NCI-H345 (cell line): ENCODE data around the gene NBL1.
"Not testable (repeated sequence)": the region's sequence is repeated elsewhere in the genome, so short reads cannot be mapped to it uniquely, and the experiment has no call there.

ENCODE experiments used
- DNase-seq: peaks from one replicate; lab custom pipeline; 2025; lab: John Stamatoyannopoulos, UW

The NBL1 gene

DNA sequence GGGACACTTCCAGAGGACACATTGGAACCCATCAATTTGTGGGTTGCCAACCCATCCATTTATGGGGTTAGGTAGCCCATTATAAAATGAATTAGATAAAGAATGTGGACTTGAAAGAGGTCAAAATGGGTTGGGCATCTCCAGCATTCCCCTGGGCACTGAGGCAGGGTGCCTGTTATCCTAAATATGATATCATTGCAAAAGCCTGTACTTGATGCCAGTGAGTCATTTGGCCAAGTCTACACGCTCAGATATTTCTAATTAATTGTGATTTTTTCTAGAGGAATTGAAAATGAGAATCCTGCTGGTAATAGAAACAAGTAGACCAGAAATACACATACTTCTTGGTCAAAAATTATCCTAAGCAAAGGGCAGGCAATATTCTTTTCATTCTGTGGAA, 21.9 kb upstream of the NBL1 start:
- DNase-seq, result no peak

DNA sequence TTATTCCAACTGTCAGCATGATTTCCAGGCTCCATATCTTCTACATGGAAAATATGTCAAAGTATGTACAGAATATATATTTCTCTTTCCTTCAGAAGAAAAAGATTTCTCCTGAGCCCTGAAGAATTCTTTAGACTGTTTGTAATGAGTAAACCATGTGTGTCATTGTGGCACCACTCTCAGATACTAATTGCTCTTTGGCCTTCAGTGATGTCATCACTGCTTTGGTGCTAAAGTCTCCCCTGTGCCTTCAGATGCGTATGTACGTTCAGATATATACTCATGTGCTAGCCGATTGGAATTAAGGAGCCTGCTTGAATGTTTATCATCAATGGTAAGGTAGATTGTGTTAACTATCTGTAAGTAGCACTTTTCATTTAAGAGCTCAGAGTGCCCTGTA, 20.6 kb upstream of the NBL1 start:
- no peak for DNase-seq

DNA sequence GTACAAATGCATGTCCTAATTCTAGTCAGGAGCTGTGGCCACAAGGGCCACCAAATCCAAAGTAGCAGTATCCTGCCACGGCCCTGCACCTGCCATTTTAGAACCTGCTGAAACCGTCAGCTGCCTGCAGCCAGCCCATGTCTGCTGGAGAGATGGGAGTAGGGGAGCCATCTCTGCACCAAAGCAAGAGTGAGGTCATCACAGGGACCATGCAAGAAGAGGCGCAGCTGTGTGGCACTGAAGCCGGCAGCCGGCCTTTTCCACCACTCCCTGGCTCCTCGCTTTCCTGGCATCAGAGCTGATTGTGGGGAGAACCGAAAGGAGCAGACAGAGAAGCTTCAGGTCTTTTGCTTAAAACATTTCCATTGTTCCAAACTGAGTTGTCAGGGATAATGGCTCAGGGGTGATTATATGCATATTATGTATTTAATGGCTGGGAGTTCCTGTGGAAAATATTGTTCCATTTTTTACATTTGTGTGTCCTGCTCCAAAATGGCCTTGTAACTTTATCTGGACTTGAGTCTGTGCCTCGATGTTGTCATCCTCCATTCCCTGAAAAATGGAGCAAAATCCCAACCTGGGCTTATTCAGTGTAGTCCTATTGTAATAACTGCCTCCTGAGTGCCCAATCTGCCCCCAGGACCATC, 18.7 kb upstream of the NBL1 start:
- no peak for DNase-seq

DNA sequence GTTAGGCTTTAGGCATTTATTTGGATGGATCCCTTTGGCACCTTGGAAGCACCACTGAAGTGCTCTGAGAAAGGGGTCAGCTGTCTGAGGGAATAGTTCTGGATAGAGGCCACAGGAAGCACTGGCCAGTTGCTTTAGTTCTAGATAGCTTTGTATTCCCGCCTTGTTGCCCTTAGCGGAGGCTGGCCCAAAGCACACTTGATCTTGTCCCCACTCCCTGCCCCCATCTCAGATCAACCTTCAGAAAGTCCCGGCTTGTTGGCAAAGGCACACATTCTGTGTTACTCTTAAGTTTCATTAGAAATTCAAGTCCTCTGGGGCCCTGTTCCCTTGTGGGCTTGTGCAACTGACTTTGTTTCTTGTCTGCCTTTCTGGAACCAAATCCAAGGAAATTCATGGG, 15.2 kb upstream of the NBL1 start:
- DNase-seq, result no peak

- DNase-seq, result no peak
Observed at GRCh38 chr1:19629357-19629756, 14.8 kb upstream of the NBL1 start.

DNA sequence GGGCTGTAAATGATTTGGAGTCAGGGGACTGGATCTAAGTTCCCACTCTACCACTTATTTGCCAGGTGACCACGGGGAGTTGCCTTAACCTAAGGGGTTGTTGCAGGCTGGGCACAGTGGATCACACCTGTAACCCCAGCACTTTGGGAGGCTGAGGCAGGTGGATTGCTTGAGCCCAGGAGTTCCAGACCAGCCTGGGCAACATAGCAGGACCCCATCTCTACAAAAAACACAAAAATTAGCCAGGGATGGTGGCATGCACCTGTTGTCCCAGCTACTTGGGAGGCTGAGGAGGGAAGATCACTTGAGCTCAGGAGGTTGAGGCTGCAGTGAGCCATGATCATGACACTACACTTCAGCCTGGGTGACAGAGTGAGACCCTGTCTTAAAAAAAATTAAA, 13.9 kb upstream of the NBL1 start:
- not testable (repeated sequence) for DNase-seq

DNA sequence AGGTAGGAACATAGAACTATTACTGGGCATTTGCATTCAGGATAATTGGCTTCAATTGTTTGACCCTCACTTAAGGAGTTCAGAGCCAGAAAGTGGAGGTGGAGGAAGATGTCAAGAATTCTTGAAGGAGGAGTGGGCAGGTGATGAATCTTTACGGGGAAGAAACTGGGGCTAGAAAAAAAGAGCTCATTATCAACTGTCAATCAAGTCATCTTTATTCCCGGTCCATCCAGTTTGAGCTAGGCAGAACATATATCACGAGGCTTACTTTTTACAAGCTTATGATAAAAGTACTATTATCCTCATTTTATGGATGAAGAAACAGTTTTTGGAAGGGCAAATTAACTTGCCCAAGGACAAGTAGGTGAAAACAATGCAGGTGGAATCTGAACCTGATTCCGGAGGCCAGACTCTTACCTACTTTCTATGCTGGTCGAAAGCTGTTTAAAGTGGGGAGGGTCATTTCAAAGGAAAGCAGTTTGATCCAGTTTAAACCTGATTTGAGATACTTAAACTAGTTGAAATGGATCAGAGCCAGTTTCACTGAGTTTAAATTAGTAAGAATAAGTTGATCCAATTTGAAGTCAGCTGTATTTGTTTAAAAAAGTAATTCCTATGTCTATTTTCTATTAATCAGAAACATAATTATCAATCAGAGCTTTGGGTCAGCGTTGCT, 13.3 kb upstream of the NBL1 start:
- DNase-seq, result no peak

DNA sequence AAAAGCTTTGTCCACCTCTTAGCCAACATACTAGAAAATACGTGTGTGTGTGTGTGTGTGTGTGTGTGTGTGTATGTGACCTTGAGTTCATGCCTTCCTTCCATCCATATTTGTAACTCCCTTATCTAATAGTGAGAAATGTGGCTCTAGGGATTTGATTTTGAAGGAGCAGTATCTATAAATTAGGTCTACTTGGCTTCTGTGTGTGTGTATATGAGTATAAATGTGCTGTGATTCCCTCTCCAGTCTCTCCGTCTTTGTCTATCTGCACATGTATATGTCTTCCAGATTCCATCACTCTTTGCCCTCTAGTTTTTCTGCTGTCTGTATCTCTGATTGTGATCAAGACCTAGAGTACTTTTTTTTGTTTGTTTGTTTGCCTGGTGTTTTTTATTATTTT, 11.9 kb upstream of the NBL1 start:
- no peak for DNase-seq

GRCh38 chr1:19633106-19633505, 11.0 kb upstream of the NBL1 start:
- DNase-seq, result no peak

DNA sequence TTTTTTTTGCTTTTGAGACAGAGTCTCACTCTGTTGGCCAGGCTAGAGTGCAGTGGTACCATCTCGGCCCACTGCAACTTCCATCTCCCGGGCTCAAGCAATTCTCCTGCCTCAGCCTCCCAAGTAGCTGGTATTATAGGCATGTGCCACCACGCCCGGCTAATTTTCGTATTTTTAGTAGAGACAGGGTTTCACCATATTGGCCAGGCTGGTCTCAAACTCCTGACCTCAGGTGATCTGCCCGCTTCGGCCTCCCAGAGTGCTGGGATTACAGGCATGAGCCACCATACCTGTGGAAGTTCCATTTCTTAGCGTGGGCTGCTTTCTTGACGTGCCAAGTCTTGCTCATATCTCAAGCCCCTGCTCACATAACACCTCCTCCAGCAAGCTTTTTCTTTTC, 9.0 kb upstream of the NBL1 start:
- not testable (repeated sequence) for DNase-seq

- DNase-seq, result no peak
Observed at GRCh38 chr1:19635646-19636045, 8.5 kb upstream of the NBL1 start.

DNA sequence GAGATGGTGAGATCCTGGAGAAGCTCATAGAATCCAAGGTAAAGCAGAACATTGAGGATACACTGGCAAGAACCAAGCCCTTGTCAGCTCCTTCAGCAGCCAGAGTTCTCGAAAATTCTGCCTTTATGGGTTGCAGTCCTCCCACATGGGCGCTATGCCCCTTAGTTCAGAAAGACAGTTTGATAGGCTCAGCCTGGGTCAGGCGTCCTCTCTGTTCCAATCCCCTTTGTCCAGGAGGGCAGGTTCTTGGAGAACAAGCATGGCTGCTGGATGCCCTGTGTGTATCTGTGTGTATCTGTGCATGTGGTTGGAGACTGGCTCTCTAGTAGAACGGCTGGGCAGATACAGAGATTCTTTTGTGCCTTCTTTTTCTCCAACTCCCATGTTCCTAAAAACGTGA, 8.0 kb upstream of the NBL1 start:
- no peak for DNase-seq

DNA sequence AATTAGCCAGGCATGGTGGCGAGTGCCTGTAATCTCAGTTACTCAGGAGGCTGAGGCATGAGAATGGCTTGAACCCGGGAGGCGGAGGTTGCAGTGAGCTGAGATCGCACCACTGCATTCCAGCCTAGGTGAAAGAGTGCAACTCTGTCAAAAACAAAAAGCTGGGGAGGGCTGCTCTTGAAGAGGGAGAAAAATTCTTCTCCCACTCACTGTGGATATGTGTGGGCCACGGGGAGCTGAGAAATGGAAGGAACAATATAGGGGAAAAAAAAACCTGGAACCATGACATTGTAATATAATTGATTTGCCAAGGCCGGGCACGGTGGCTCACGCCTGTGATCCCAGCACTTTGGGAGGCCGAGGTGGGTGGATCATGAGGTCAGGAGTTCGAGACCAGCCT, 7.4 kb upstream of the NBL1 start:
- not testable (repeated sequence) for DNase-seq

GRCh38 chr1:19637606-19638005, 6.5 kb upstream of the NBL1 start:
- no peak for DNase-seq

DNA sequence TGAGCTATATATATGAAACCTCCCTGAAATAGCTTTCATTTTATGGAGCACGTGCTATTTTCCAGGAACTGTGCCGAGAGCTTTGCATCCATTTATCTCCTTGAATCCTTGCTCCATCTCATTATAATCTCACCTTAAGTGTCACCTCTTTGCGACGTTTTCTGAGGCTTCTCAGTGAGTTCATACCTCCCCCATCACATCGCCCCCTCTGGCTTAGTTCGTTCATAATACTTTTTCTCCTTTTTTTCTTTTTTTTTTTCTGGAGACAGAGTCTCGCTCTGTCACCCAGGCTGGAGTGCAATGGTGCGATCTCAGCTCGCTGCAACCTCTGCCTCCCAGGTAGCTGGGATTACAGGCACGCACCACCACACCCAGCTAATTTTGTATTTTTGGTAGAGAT, 4.9 kb upstream of the NBL1 start:
- DNase-seq, result not testable (repeated sequence)

DNA sequence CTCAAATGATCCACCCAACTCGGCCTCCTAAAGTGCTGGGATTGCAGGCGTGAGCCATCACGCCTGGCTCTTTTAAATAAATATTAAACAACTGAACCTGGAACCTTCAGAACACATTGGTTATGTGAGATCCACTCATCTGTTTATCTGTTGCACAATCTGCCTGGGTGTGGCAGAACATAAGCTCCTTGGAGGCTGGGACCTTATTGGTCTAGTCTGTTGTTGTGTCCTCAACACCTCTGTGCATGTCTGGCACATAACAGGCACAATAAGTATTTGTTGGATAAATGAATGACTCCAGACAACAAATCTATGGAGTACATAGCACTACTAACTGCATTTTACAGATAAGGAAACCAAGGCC, 4.1 kb upstream of the NBL1 start:
- DNase-seq, result no peak

DNA sequence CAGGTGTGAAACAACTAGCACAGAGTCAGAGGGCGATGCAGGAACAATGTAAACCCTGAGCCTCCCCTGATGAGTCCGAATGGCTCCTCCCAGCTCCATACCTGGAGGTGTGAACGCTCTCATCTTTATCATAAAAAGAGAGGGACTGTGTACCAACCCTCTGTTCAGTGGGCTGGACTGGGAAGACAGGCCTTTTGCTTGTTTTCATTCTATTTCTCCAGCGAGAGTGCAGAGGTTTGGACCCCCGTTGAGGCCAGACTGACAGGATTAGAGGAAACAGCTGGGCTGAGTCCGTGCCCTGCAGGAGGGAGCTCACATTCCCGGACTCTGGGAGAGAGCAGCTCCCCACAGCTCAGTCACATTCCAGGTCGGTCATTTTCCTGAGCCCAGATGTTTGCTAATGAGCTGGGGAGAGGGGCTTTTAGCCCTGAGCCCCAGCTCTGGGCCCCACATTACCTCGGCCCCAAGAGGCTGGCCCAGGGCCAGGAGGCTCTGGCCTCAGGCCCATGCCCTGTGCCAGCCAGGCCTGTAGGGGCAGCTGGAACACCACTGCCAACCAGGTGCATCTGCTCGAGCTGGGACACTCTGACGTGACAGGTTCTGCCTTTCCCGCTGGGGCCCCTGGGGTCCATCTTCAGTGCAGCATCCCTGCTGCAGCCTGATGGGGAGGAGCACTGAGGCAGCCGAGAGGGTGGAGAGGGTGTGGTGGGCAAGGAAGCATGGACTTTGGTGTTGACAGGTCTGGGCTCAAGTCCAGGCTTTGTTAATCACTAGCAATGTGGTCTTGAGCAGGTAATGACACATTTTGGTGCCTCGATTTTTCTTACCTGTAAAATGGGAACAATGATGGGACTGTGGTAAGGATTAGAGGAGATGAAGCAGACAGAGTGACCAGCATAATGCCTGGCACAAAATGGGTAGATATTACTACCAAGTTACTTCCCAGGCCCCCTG, 3.5 kb upstream of the NBL1 start:
- DNase-seq, result peak; percentile 59

DNA sequence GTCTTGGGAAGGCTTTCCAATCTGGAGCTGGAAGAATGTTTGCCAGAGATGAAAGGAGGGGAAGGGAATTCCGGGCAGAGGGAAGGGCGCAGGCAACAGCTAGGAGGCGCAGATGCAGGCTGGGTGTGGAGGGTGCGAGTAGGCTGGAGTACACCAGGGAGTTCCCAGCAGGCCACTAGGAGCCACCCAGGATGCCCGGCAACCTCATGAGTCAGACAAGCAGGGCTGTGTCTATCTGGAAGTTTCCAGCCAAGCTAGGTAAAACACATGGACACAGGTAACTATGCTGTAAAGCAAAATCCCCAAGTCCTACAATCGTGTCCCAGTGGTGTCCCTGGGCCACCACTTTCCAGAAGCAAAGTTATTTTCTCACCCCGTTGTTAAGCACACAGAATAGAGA, 990 bp upstream of the NBL1 start:
- no peak for DNase-seq

DNA sequence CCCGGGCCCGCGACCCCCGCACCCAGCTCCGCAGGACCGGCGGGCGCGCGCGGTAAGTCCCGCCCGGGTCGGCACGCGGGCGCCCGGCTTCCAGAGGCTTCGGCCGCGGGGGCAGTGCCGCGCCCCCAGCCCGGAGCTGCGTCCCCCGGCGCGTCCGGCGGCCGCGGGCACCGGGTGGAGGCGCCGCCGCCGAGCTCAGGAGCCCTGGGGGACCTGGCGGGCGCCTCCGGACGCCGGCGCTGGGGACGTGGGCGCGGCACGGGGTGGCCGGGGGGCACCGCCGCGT, 227 bp downstream of the NBL1 start:
- no peak for DNase-seq

- no peak for DNase-seq
Observed at GRCh38 chr1:19644681-19645410, 735 bp downstream of the NBL1 start.

DNA sequence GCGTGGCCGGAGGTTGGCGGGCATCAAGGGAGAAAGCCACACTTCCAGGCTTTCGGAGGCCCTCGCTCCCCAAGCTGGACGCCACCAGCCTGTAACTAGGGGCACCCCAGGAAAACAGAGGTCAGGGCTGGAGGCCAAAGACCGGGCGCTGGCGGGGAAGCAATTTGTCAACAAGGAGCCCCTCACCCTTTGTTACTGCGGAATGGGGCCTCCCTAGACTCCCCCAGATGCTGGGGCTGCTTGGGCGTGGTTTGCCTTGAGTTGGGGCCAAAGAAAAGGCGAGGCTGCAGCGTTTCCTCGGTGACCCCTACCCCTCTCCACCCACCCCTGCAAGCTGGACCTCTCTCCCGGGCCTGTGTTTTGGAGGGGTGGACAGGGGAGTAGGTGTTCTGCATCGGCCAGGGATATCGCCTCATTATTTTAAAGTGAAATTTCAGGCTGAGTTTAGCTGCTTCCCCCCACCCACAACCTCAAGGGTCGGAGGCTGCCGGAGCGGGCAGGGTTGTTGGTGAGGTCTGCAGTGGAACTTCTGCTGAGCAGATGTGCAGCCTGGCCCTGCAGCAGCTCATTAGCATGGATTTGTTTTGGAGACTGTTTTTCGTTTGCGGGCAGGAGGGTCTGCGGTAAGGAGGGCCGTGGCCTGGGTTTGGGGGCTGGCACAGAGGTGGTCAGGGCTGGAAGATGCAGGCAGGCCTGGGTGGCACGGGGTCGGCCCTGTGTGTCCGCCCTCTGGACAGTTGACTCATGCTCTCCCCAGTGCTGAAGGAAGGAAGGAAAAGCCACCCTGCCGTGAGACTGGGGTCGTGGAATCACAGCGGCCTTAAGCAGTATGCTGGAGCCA, 1.5 kb downstream of the NBL1 start:
- DNase-seq, result no peak
